Thymus (tissue), 11 donors: Measurements from ENCODE around the gene MIEF2. TPM values are rescaled to one million over a fixed set of nuclear protein-coding genes. Genes with fewer than 3 reads are reported as not detected.

ENCODE experiments used
- DNase-seq, 9 donors: peaks; one replicate each; pipeline ENCODE4 v3.0.0-alpha.2; 2013; ENCODE audit warnings: low spot score in 9 of 9, low read depth in 6 of 9, missing footprints in 1 of 9
- H3K27ac ChIP-seq, 2 donors: one replicate each; pipeline ENCODE4 v1.5.1; 2013; ENCODE audit warnings: control low read depth in 1 of 2, low read depth in 1 of 2, low read length in 1 of 2, mild to moderate bottlenecking in 1 of 2, moderate library complexity in 1 of 2
- H3K27me3 ChIP-seq, 2 donors: one replicate each; pipeline ENCODE4 v1.5.1; 2013; ENCODE audit warnings: low read length in 1 of 2; ENCODE audit not compliant: control insufficient read depth in 2 of 2, insufficient read depth in 1 of 2
- H3K36me3 ChIP-seq, 2 donors: one replicate each; pipeline ENCODE4 v1.5.1; 2013; ENCODE audit warnings: low read length in 1 of 2, mild to moderate bottlenecking in 1 of 2, moderate library complexity in 1 of 2; ENCODE audit not compliant: control insufficient read depth in 2 of 2, insufficient read depth in 2 of 2
- H3K4me1 ChIP-seq, 2 donors: one replicate each; pipeline ENCODE4 v1.5.1; 2013; ENCODE audit warnings: low read length in 2 of 2; ENCODE audit not compliant: control insufficient read depth in 2 of 2, insufficient read depth in 2 of 2
- H3K4me3 ChIP-seq, 2 donors: one replicate each; pipeline ENCODE4 v1.5.1; 2013; ENCODE audit warnings: low read length in 2 of 2, control low read depth in 1 of 2, mild to moderate bottlenecking in 1 of 2
- H3K9me3 ChIP-seq, 2 donors: one replicate each; pipeline ENCODE4 v1.5.1; 2013; ENCODE audit warnings: low read length in 1 of 2, mild to moderate bottlenecking in 1 of 2; ENCODE audit not compliant: control insufficient read depth in 2 of 2, insufficient read depth in 1 of 2
- WGBS: extraction: QIAGEN DNeasy Blood & Tissue Kit; methylation state at CpG from one replicate; pipeline ENCODE4 v1.1.7; 2013; 5-methylcytosine and 5-hydroxymethylcytosine counted together
- polyA plus RNA-seq: library from polyadenylated mRNA; stranded (reverse); fragments of 200-250 nt; gene quantifications from one replicate; pipeline ENCODE4 v1.2.3, GENCODE V29; 2013
- total RNA-seq: library from RNA; stranded (reverse); fragments of 120-200 nt; gene quantifications from one replicate; pipeline ENCODE4 v1.2.4, GENCODE V29; 2013
- donor health status: healthy.

MIEF2 gene
- total and polyA plus RNA-seq, 2 donors: 5.4 to 8.5 TPM

DNA sequence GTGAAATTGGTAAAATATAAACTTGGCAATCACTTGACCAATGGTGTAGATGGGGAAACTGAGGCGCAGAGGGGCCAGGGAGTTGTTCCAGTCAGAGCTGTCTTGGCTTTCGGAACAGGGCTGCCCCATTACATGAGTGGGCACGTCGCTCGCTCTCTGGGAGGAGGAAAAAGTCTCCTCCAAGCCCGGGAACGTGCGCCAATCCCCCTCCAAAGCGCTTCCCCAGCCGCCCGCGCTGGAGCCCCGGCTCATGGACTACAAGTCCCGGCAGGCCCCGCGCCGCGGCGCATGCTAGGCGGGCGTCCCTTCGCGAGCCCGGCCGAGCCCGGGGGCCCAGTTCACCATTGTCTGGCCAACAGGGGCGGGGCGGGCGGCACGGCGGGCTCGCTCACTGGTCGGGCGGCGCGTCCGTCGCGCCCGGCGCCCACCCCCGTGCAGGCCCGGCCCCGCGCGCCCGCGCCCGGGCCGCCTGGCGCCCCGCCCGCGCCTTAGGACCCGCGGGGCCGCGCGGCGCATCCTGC is 35.3 kb upstream of the MIEF2 start, which contains the start of gene LLGL1:
LLGL1 (plus strand) TSS at position 515 of the 521 bp plus-strand sequence. CDS start 48 bp downstream, outside the sequence.
- Histone ChIP-seq H3K27me3 (peaks cover 0 to 6% of the 10 kb centered on the region in 2 donors), H3K4me1 (peaks cover 7 to 16% of the 10 kb centered on the region in 2 donors), H3K4me3 (peak within 1 kb of the TSS; percentile 74 to 91), H3K36me3 (no peaks in the 10 kb centered on the region), H3K9me3 (no peaks in the 10 kb centered on the region), H3K27ac (peak within 1 kb of the TSS; percentile 4 to 30)
- peak; percentile 58 to 97 (median 93) for DNase-seq
- under 1% methylated on average over 60 of the region's 60 CpGs for WGBS

DNA sequence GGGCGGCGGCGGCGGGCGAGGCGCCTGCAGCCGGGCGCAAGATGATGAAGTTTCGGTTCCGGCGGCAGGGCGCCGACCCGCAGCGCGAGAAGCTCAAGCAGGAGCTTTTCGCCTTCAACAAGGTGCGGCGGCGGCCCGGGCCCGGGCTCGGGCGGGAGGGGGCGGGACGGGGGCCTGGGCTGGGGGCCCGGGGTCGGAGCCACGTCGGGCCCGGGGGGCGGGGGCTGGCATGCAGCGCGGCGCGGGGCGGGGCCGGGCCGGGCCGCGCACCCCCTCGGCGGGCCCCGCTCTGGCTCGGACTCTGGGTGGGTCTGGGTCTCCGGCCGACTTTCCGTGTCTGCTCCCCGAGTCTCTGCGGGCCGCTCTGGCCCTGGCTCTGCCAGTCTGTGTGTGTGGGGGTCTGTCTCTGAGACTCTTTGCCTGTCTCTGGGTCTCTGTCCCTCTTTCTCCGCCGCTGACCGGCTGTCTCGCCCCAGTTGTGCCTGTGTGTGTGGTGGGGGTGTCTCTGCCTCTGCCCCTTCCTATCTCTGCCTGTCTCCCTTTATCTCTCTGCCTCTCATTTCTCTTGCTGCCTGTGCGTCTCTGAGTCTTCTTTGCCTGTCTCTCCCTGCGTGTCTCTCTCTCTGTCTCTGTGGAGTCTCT is 34.7 kb upstream of the MIEF2 start:
- DNase-seq: peak in 2 of 9 donors; percentile 2 to 34
- Histone ChIP-seq H3K36me3 (no peaks in the 10 kb centered on the region), H3K9me3 (no peaks in the 10 kb centered on the region), H3K27ac (no peak overlapping the region), H3K4me1 (peaks cover 7 to 16% of the 10 kb centered on the region in 2 donors), H3K27me3 (peaks cover 0 to 6% of the 10 kb centered on the region in 2 donors), H3K4me3 (peak overlapping the region; percentile 74 to 91)
- WGBS: under 1% methylated on average over 56 of the region's 57 CpGs

DNA sequence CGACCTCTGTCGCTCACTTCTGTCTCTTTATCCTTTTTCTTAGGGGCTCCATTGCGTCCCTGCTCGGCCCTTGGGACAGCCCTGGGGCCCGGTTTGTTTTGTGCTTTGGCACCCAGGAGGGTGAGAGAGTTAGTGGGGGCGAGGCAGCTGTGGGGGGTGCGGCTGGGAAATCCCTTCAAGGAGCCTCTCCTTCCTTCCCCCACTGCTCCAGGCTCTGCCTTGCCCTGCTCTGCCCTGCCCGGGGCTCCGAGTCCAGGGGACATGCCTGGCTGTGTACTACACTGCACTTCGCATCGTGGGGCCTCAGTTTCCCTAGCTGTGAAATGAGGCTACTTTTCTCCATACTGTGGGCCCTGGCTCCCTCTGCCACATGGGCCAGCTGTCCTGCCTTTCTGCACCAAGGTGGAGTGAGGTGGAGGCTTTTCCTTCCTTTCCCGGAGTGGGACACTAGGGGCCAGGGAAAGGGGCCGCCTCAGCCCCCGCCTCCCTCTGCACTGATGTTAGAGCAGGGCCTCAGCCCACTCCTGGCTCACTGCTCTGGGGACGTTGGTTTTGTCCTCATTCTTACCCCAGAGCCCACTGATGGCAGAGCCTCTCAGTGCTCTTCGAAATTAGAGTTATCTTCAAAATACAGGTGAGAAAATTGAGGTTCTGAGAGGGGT is 34.0 kb upstream of the MIEF2 start:
- 47% methylated on average over 16 of the region's 16 CpGs for WGBS
- H3K4me1 ChIP-seq: peaks cover 7 to 16% of the 10 kb centered on the region in 2 donors
- peaks cover 0 to 6% of the 10 kb centered on the region in 2 donors for H3K27me3 ChIP-seq
- H3K9me3 ChIP-seq: no peaks in the 10 kb centered on the region
- no peak overlapping the region for H3K27ac ChIP-seq
- DNase-seq: peak in 1 of 9 donors; percentile 10
- no peaks in the 10 kb centered on the region for H3K36me3 ChIP-seq
- peak overlapping the region; percentile 74 to 91 for H3K4me3 ChIP-seq

DNA sequence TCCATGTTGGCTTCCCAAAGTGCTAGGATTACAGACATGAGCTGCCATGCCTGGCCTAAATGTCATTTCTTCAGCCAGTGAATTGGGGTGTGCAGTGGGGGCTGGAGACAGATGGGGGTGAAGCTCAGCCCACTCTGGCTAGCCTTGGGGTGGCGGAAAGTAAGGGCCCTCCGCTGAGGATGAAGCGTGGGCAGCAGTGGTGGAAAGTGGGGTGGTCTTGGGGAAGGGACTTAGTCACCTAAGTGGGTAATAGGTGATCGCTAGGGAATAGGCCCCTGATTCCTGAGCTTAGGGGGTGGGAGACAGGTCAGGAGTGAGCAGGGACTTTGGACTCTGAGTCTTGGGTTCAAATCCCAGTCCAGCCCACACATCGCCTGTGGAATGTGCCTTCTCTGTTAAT is 32.8 kb upstream of the MIEF2 start:
- Histone ChIP-seq H3K9me3 (no peaks in the 10 kb centered on the region), H3K4me3 (no peak overlapping the region)

DNA sequence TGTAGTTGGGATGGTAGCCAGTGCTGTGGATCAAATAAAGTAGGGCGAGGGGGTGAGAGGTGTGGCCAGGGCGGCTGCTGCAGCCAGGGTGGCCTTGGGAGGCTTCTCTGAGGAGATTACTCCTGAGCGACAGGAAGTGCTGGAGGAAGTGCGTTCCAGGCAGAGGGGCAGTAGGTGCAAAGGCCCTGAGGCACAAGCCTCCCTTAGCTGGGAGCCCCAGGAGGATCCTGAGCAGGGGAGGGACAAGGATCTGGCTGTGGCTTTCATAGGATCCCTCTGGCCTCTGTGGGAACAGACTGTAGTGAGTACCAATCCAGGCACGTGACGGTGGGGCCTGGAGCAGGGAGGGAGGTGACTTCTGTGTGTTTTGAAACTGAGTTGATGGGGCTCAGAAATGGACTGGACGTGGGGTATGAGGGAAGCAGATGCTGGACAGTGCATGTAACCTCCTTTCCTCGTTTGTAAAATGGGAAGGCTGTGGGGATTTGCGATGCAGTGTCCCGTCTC is 32.2 kb upstream of the MIEF2 start:
- Histone ChIP-seq H3K9me3 (no peaks in the 10 kb centered on the region), H3K27ac (no peak overlapping the region), H3K27me3 (peaks cover 0 to 6% of the 10 kb centered on the region in 2 donors), H3K4me3 (no peak overlapping the region), H3K36me3 (peaks cover 0 to 5% of the 10 kb centered on the region in 2 donors), H3K4me1 (peaks cover 7 to 16% of the 10 kb centered on the region in 2 donors)
- WGBS: 98% methylated on average over 10 of the region's 10 CpGs
- no peak for DNase-seq

More for the DNA sequence above, 32.8 kb upstream of the MIEF2 start:
- DNase-seq: no peak
- H3K27ac ChIP-seq: no peak overlapping the region
- H3K36me3 ChIP-seq: peaks cover 0 to 4% of the 10 kb centered on the region in 2 donors
- over 99% methylated on average over 5 of the region's 5 CpGs for WGBS
- peaks cover 7 to 16% of the 10 kb centered on the region in 2 donors for H3K4me1 ChIP-seq
- peaks cover 0 to 6% of the 10 kb centered on the region in 2 donors for H3K27me3 ChIP-seq

DNA sequence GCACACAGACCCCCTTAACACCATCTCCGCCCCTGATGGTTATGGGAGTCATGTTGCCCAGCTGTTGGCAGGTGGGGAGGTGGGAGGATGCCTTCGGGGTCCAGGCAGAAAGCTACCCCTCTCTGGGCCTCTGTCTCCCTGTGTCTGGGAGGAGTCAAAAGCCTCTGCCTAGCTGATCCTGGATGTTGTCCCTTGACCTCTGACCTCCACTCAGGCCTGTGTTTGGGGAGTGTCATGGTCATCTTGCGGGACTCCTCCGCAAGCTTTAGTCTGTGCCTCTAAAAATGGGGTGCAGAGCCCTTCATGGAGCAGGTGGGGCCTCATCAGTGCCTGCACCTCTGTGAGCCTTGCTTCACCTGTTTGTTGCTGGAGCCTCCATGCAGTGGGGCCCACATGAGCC is 31.2 kb upstream of the MIEF2 start:
- WGBS: 92% methylated on average over 4 of the region's 4 CpGs
- Histone ChIP-seq H3K9me3 (no peaks in the 10 kb centered on the region), H3K4me3 (no peak overlapping the region), H3K4me1 (peaks cover 7 to 16% of the 10 kb centered on the region in 2 donors), H3K36me3 (peaks cover 8 to 11% of the 10 kb centered on the region in 2 donors), H3K27ac (no peak overlapping the region), H3K27me3 (peaks cover 0 to 6% of the 10 kb centered on the region in 2 donors)
- DNase-seq: no peak

DNA sequence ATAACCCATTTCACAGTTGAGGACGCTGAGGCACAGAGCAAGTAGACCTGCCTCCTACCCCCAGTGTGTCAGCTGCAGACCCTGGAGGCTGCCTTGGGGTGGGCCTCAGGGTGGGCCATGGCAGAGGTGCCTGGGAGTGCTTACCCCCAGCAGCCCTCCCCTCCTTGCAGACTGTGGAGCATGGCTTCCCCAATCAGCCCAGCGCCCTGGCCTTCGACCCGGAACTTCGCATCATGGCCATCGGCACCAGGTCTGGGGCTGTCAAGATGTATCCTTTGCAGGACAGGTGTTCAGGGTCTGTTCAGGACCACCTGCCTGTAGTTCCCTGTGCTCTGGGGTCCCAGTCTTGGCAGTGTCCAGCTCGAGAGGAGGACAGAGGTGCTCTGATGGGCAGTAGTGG is 30.7 kb upstream of the MIEF2 start:
- WGBS: 97% methylated on average over 7 of the region's 7 CpGs
- no peak for DNase-seq
- H3K27ac ChIP-seq: no peak overlapping the region
- peaks cover 11 to 17% of the 10 kb centered on the region in 2 donors for H3K36me3 ChIP-seq
- peaks cover 7 to 15% of the 10 kb centered on the region in 2 donors for H3K4me1 ChIP-seq
- H3K4me3 ChIP-seq: no peak overlapping the region
- H3K27me3 ChIP-seq: peaks cover 0 to 2% of the 10 kb centered on the region in 2 donors
- no peaks in the 10 kb centered on the region for H3K9me3 ChIP-seq

DNA sequence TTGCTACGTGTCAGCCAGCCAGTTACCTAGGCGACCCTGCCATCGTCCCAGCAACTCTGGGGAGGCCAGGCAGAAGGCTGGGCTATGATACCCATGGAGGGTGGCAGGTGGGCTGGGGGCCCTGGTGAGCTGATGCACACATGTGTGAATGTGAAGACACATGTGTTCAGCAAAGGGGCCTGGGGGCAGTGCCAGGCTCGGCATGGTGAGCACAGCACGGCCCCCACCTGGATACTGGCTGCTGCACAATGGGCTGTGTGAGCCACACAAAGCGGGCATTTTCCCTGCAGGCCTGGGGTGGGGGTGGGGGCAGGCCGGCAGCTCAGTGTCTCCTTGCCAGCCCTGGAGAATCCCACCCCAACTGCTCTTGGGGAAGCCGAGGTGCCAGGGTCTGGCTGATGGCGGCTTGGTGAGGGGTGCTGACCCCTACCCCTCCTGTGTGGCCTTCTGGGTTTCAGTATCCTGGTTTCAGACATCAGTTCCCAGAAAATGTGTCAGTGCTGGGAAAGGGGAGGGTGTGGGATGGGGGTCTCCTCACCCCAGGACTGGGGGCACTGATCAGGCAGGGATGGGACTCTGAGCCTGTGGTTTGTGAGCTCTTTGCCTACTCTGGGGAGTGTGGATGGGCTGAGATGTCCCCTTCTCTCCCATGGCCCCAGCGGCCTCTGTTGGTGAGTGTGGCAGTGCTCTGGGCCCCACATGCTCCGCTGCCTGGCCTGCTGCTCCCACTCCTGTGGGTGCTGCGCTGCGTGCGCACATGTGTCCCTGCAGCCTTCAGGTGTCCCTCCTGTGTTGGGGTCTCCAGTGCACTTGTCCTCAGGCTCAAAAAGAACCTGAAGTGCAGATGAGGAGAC is 29.9 kb upstream of the MIEF2 start:
- peaks cover 0 to 2% of the 10 kb centered on the region in 2 donors for H3K27me3 ChIP-seq
- no peak for DNase-seq
- WGBS: 94% methylated on average over 14 of the region's 14 CpGs
- no peak overlapping the region for H3K4me3 ChIP-seq
- H3K27ac ChIP-seq: no peak overlapping the region
- peaks cover 7 to 11% of the 10 kb centered on the region in 2 donors for H3K4me1 ChIP-seq
- no peaks in the 10 kb centered on the region for H3K9me3 ChIP-seq
- peaks cover 11 to 24% of the 10 kb centered on the region in 2 donors for H3K36me3 ChIP-seq
